Activated T-cell treated with anti-CD3 and anti-CD28 coated beads for 4 hours (primary cell): ENCODE measurements around the gene ODAPH.
"Not testable (repeated sequence)": the region's sequence is repeated elsewhere in the genome, so short reads cannot be mapped to it uniquely, and the experiment has no call there.

Experiments
- DNase-seq: peaks from one replicate; pipeline ENCODE4 v3.0.0-alpha.2; 2020

The ODAPH gene, protein sequence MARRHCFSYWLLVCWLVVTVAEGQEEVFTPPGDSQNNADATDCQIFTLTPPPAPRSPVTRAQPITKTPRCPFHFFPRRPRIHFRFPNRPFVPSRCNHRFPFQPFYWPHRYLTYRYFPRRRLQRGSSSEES

DNA sequence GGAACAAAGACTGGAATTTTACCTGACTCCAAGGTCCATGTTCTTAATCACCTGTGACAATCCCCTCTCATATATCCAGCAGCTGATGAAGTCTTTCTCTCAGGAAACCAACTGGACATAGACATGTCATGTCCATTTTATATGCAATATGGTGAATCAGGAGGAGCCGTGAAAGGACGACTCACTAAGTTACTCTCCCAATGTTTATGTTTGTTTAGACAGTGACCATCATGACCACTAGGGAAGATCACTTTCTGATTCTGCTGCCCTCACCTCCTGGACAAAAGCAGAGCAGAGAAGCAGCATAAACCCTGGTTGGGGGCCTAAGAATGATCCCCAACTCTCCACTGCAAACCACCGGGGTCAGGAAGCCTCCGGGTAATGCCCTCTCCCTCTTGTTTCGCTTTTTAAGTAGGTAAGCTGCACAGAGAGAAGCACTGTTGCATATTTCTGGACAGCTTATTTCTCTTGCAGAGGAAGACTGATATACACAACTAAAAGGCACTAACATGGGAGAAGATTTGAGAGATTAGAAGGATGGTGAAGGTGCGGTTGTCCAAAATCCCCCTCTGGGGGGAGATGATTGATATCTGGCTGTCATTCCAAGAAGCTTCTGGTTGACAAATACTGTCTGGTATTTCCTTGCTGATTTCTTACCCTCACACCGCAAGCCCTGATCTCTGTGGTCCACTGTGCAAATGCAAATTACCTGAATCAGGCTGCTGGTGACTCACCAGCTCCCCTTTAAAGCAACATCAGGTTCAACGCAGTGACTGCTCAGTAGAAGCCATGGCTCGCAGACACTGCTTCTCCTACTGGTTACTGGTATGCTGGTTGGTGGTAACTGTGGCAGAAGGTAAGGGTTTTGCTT is at the start of gene ODAPH:
Gene ODAPH (plus strand): TSS at position 773 of the 871 bp plus-strand sequence. CDS start 17 bp downstream, at position 790.
- no peak for DNase-seq

- not testable (repeated sequence) for DNase-seq
Measured at GRCh38 chr4:75509592-75509991, 46.3 kb upstream of the ODAPH start.

GRCh38 chr4:75511841-75512240 is 44.0 kb upstream of the ODAPH start:
- DNase-seq: no peak

DNA sequence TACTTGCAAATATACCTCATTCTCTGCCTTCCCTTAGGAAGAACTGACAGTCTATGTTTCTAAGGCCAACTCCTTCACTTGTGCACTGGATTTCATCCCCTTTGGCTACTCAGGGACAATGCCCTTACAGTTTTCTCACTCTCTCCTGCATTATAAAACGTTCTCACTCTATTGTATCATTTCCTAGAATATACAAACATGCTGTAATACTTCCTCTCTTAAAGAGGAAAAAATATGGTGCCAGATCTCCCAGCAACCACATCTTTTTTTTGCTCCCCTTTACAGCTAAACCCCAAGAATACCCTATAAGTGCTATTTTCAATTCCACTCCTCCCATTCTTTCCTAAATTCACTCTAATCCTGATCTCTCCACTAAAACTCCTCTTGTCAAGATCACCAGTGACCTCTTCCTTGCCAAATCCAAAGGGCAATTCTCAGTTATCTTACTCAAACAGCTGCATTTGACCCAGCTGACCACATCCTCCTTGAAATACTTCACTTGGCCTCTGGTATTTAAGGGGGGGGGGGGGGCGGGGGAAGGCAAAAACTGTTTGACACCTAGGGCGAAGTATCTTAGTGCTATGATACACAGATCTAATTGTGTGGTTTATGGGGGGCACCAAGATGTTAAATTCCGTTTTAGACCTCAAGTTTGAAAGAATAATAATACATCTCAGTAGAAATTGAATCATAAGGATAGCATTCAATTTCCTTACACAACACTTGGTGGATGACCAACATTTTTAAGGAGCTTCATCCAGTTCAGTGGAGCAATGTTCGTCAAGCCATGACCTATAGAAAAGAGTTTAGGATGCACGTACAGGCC is 43.3 kb upstream of the ODAPH start:
- DNase-seq: no peak

DNA sequence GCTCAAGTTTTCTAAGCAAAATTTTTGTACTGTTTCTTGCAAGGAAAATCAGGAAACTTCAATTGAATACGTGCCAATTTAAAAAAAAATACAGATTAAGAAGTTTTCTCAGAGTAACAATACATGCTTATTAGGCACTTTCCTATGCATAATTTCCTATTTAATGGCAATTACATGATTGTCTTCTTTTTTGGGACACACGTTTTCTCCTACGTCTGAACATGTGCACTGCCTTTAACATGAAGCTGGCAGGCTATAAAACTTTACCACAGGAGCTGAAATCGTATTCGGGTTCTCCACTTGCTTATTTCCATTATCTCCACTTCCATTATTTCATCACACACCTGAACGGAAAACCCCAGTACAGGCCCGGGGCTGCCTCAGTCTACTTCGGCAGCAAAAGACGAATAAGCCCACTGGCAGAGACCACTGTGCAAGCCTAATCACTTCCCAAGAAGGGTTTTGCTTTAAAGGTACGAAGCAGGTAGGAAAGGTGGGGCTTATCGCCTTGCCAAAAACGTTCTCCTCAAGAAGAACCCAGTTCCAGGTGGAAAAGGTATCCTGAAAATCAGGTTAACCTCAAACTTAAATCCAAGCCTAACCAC is 42.2 kb upstream of the ODAPH start:
- no peak for DNase-seq

GRCh38 chr4:75514131-75514948 is 41.5 kb upstream of the ODAPH start, which contains the start of the genes RCHY1 and THAP6:
Gene RCHY1, minus strand, starts transcription at chr4:75514403. Its CDS starts 117 bp downstream, at chr4:75514286.
Gene THAP6, plus strand, starts transcription at chr4:75514473. Its CDS starts 980 bp downstream, at chr4:75515453.
- DNase-seq: peak; percentile 87

GRCh38 chr4:75514949-75515612 is 40.8 kb upstream of the ODAPH start:
- no peak for DNase-seq

DNA sequence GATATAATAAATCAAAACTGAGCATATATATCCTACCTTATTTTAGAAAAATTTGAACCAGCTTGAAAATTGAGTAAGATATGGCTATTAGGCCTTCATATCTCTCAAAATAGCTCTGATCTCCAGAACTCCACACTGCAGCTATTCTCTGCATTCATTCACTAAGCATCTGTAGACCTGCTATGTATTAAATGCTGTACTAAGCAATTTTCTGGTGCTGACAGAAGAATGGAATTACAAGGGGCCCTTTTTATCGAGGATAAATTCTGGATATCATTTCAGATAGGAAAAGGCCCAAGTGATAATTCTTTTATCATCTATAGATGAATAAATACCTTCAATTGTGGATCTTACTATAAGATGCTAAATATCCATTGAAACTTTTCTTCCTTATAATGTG is 39.7 kb upstream of the ODAPH start:
- no peak for DNase-seq

DNA sequence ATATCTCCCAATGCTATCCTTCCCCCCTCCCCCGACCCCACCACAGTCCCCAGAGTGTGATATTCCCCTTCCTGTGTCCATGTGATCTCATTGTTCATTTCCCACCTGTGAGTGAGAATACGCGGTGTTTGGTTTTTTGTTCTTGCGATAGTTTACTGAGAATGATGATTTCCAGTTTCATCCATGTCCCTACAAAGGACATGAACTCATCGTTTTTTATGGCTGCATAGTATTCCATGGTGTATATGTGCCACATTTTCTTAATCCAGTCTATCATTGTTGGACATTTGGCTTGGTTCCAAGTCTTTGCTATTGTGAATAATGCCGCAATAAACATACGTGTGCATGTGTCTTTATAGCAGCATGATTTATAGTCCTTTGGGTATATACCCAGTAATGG is 36.4 kb upstream of the ODAPH start:
- not testable (repeated sequence) for DNase-seq

GRCh38 chr4:75525086-75525485 is 30.8 kb upstream of the ODAPH start:
- no peak for DNase-seq

- DNase-seq: no peak
Measured at GRCh38 chr4:75525910-75526309, 30.0 kb upstream of the ODAPH start.

- DNase-seq: no peak
Measured at GRCh38 chr4:75527482-75527881, 28.4 kb upstream of the ODAPH start.

DNA sequence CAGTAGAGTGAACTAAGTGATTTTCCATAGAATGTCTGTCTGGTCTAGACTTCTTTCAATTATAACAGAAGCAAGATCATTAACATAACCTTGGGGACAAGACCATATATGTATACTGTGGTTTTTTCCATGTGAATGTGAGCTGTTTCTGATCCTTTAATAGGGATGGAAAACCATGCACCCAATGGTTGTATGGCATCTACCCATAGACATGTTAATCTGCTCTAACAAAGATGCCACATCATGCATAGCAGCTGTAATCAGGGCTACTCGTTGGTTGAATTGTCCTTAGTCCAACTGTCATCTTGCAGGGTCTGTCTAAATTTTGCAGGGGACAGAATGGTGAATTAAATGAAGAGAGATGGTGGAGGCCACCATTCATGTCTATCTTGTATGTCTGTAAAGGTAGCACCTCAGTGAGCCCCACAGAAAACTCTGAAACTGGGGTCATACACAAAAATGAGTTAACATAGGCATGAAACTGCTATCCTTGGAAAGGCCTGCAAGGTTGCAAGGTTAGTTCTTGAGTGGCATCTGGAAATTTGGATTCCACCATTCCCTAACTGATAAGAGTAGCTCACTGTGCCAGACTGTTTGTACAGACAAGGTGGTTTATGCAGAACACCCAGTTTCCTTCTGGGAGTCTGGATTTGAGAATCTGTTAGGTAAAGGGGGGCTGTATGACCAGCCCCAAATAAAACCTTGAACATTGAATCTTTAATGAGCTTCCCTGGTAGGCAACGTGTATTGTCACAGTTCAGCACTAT is 25.1 kb upstream of the ODAPH start:
- no peak for DNase-seq

DNA sequence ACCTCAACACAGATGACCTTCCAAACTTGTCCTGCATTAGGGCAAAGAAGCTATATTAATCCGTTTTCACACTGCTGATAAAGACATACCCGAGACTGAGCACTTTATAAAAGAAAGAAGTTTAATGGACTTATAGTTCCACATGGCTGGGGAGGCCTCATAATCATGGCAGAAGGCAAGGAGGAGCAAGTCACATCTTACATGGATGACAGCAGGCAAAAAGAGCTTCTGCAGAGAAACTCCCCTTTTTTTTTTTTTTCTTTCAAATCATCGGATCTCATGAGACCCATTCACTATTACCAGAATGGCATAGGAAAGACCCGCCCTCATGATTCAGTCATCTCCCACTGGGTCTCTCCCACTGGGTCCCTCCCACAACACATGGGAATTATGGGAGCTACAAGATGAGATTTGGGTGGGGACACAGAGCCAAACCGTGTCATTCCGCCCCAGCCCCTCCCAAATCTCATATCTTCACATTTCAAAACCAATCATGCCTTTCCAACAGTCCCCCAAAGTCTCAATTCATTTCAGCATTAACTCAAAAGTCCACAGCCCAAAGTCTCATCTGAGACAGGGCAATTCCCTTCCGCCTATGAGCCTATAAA is 24.2 kb upstream of the ODAPH start:
- not testable (repeated sequence) for DNase-seq

- DNase-seq: not testable (repeated sequence)
Measured at GRCh38 chr4:75533339-75533887, 22.5 kb upstream of the ODAPH start.

- not testable (repeated sequence) for DNase-seq
Measured at GRCh38 chr4:75533926-75534325, 21.9 kb upstream of the ODAPH start.

DNA sequence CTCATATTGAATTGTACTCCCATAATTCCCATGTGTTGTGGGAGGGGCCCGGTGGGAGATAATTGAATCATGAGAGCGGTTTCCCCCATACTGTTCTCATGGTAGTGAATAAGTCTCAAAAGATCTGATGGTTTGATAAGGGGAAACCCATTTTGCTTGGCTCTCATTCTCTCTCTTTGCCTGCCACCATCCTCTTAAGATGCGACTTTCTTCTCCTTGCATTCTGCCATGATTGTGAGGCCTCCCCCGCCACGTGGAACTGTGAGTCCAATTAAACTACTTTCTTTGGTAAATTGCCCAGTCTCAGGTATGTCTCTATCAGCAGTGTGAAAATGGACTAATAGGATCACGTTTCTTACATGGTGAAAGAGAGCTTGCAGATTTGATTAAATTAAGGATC is 18.6 kb upstream of the ODAPH start:
- DNase-seq: not testable (repeated sequence)

DNA sequence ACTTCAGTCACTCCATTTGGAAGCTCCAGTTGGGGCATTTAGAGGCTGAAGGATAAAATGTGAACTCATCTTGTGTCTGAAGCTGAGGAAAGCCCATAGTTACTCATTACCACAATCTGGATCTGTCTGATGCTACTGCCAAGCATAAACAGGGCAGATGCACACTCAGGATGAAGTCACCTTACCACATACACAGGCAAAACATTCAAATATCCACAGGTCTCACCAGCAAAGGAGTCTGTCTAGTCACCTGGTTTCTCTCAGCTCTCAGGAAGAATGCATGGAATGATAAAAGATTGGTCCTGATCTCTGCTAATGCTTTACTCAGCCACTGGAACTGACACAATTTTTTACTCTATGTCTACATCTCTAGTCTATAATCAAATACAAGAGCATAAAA is 13.0 kb upstream of the ODAPH start:
- no peak for DNase-seq

- DNase-seq: not testable (repeated sequence)
Measured at GRCh38 chr4:75544220-75544619, 11.6 kb upstream of the ODAPH start.

DNA sequence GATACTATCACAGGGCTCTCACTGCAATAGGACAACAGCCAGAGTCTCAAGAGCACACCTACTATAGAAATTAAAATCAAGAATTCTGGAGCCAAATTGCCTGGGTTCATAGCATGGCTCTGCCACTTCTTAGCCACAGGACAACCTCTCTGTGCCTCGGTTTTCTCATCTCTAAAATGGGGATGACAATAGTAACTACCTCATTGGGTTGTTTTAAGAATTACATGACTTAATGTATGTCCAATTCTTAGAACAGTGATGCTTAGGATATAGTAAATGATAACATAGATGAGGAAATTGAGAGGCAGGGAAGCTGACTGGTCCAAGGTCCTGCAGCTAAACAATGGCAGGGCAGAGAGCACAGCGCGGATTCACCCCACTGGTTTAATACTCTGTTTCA is 11.0 kb upstream of the ODAPH start:
- no peak for DNase-seq
